Omental fat pad (tissue), 4 donors: ENCODE results near the gene MRGPRF. TPM values are rescaled to one million over a fixed set of nuclear protein-coding genes. Genes with fewer than 3 reads are reported as not detected.
A peak's percentile ranks its signal among the peaks of the same experiment; 100 is the strongest.

Source experiments
- ATAC-seq: fragments of 150-250 bp; one replicate; pipeline ENCODE4 v1.9.1; 2016; ENCODE audit warnings: mild to moderate bottlenecking, moderate library complexity; ENCODE audit not compliant: low FRiP score
- DNase-seq: peaks from one replicate; pipeline ENCODE4 v3.0.0-alpha.2; 2019; ENCODE audit warnings: low spot score
- total RNA-seq, 4 donors: library from RNA; depleted of rRNA; stranded (reverse); fragments of >200 nt; gene quantifications; one replicate each; pipeline ENCODE4 v1.1.0, GENCODE V29; 2016
- TF ChIP-seq, protein P1 (sequence below), 3 donors: fragments of 450-650 bp; IDR thresholded peaks; one replicate each; pipeline ENCODE4 v1.5.1; 2016 to 2017; ENCODE audit warnings: antibody characterized with exemption in 3 of 3, mild to moderate bottlenecking in 3 of 3, moderate library complexity in 2 of 3

Gene MRGPRF
- total RNA-seq, 4 donors from 2014 or later: 27.8 to 59.4 (median 54.5) TPM

GRCh38 chr11:69039501-69039900 is 26.5 kb upstream of the MRGPRF start:
- DNase-seq (no peak), ATAC-seq (no peak)
- TF ChIP-seq, protein P1, sequence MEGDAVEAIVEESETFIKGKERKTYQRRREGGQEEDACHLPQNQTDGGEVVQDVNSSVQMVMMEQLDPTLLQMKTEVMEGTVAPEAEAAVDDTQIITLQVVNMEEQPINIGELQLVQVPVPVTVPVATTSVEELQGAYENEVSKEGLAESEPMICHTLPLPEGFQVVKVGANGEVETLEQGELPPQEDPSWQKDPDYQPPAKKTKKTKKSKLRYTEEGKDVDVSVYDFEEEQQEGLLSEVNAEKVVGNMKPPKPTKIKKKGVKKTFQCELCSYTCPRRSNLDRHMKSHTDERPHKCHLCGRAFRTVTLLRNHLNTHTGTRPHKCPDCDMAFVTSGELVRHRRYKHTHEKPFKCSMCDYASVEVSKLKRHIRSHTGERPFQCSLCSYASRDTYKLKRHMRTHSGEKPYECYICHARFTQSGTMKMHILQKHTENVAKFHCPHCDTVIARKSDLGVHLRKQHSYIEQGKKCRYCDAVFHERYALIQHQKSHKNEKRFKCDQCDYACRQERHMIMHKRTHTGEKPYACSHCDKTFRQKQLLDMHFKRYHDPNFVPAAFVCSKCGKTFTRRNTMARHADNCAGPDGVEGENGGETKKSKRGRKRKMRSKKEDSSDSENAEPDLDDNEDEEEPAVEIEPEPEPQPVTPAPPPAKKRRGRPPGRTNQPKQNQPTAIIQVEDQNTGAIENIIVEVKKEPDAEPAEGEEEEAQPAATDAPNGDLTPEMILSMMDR (IDR thresholded peaks at IDR 0.05): no peak

DNA sequence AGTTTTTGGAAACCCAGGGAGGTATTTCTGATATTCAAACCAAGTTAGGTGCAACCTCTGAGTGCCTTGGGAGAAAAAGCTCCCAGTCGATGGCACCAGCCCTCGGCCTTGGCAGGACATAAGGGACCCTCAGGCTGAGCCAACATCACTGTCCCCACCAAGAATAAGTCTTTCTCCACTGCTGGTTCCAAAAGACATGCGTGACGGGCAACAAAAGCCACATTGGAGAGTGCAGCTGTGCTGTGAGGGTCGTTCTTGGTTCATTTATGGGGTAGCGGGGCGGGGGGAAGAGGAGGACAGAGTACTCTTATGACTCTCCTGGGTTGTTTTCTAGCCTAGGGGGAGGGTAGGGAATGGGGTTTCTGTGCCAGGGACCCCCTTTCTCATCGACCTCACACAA is 24.5 kb upstream of the MRGPRF start:
- ATAC-seq: no peak

DNA sequence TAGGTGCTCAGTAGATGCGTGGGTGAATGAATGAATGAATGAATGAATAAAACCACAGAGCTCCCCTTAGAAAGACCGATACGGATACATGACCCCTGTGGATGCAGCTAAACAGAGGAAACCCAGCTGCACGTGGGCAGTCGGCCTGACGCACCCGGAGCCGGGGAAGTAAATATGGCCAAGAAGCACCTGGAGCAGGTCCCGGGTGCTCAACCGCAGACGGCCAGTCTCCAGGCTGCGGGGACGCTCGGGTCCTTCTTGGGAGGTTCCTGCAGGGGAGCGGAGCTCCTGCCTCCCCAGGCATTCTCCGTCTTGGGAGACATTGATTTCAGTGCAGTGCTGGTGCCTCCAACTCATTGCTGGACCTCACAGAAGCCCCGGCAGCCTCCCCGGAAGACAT is 24.0 kb upstream of the MRGPRF start:
- TF ChIP-seq, protein P1 (IDR thresholded peaks at IDR 0.05): no peak
- no peak for DNase-seq
- no peak for ATAC-seq

More for the DNA sequence above, 24.5 kb upstream of the MRGPRF start:
- TF ChIP-seq, protein P1 (IDR thresholded peaks at IDR 0.05): no peak
- DNase-seq: no peak

GRCh38 chr11:69035946-69036340 is 22.9 kb upstream of the MRGPRF start:
- no peak for DNase-seq
- TF ChIP-seq, protein P1 (IDR thresholded peaks at IDR 0.05): no peak
- peak; percentile 35 for ATAC-seq

DNA sequence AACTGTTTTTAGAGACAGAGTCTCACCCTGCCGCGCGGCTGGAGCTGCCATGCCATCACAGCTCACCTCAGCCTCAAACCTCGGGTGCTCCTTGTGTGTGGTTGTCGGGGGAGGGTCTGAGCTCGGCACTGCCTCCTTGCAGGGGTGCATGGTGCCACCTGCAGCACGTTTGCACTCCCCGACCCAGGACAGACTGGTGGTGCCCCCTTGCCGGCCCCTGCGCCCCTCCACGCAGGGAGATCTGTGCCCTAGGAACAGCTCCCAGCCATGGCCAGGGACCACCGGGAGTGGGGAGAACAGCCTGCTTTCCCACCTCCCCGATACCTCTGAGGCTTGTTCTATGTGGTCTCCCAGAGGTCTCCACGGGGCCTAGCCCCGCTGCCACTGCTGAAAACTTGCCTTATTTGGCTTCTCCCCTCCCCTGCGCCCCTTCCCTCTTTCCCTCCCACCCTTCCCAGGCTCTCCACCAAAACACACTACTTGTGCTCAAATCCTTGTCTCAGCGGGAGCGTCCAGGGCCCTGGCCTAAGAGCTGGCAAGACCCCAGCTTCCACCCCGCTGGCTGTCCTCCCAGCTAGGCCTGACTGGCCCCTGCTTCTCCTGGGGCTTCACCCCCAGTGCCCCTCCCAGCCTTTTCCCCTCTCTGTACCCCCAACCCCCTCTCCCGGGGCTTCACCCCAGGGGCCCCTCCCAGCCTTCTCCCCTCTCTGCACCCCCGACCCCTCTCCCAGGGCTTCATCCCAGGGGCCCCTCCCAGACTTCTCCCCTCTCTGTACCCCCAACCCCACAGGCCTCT is 22.3 kb upstream of the MRGPRF start:
- TF ChIP-seq, protein P1 (IDR thresholded peaks at IDR 0.05): no peak
- DNase-seq (no peak), ATAC-seq (no peak)

GRCh38 chr11:69034123-69034867 is 21.2 kb upstream of the MRGPRF start:
- DNase-seq (no peak), ATAC-seq (no peak)
- TF ChIP-seq, protein P1 (IDR thresholded peaks at IDR 0.05): no peak
